HepG2 (cell line): ENCODE measurements around the gene CCDC30. TPM values are rescaled to one million over a fixed set of nuclear protein-coding genes. Genes with fewer than 3 reads are reported as not detected.
"Not testable (repeated sequence)": the region's sequence is repeated elsewhere in the genome, so short reads cannot be mapped to it uniquely, and the experiment has no call there.

Experiments
- ATAC-seq: fragments of 200-7000 bp; cut with Tn5 transposase; 3 replicates; pipeline ENCODE4 v1.9.1; 2020; ENCODE audit warnings: mild to moderate bottlenecking, moderate library complexity
- BruUV-seq: library from RNA; stranded (reverse); fragments of 400-500 nt; replicated peaks from 2 replicates; lab custom pipeline; 2021; lab: Mats Ljungman, UMichigan
- CTCF ChIA-PET: fragments of 300-600 bp; formaldehyde crosslinking; extraction: SDS; loops from one replicate; lab custom pipeline; 2021; ENCODE audit warnings: low total read pairs, inconsistent platforms, low intra/inter-chr PET ratio; lab: Yijun Ruan, JAX
- POLR2A ChIA-PET: fragments of 350-600 bp; sonication (Branson Sonifier 250); formaldehyde crosslinking; loops from one replicate; lab custom pipeline; 2020; ENCODE audit warnings: antibody characterized with exemption, inconsistent platforms; lab: Yijun Ruan, JAX
- DNase-seq: peaks from one replicate; pipeline ENCODE4 v3.0.0-alpha.2; 2015; ENCODE audit warnings: low spot score
- FAIRE-seq: peaks from 3 replicates; lab custom pipeline; 2011; peaks lifted over from hg19 to GRCh38; lab: Jason Lieb, UNC
- H2AFZ ChIP-seq: one replicate; pipeline ENCODE4 v1.6.1; 2011; ENCODE audit warnings: low read length, inconsistent platforms
- H3K27ac ChIP-seq: fragments of 300-600 bp; 3 replicates; pipeline ENCODE4 v1.8.0; 2011; ENCODE audit warnings: mixed run types, mild to moderate bottlenecking, mixed read lengths, low read length, inconsistent platforms; ENCODE audit not compliant: insufficient read depth; ENCODE audit errors: extremely low read length
- H3K27me3 ChIP-seq, 2 experiments: fragments of 200-600 bp in 1 of 2; 2 replicates in 1 of 2; 3 replicates in 1 of 2; pipeline versions ENCODE4 v1.6.0 to v1.8.0; 2011; ENCODE audit warnings: low read length in 2 of 2, mild to moderate bottlenecking in 2 of 2, moderate library complexity in 2 of 2, inconsistent platforms in 1 of 2; ENCODE audit not compliant: insufficient read depth in 2 of 2, control insufficient read depth in 1 of 2
- H3K36me3 ChIP-seq, 2 experiments: fragments of 200-600 bp in 1 of 2; replicated peaks in 1 of 2; 2 replicates in 1 of 2; 3 replicates in 1 of 2; pipeline versions ENCODE4 v1.5.1 to v1.8.0; 2011; ENCODE audit warnings: low read length in 2 of 2, inconsistent platforms in 1 of 2; ENCODE audit not compliant: insufficient read depth in 2 of 2, control insufficient read depth in 1 of 2
- H3K4me1 ChIP-seq: 2 replicates; pipeline ENCODE4 v1.5.1; 2012; ENCODE audit warnings: low read length, inconsistent platforms; ENCODE audit not compliant: insufficient read depth
- H3K4me2 ChIP-seq: 2 replicates; pipeline ENCODE4 v1.6.0; 2011; ENCODE audit warnings: low read depth, low read length, inconsistent platforms
- H3K4me3 ChIP-seq, 3 experiments: fragments of 200-600 bp in 1 of 3; sonication (generic), shearing (Covaris generic) in 1 of 3; replicated peaks in 1 of 3; 2 replicates each; pipeline ENCODE4 v1.5.1; 2011 to 2016; ENCODE audit warnings: low read length in 3 of 3, inconsistent platforms in 2 of 3, low read depth in 2 of 3, mild to moderate bottlenecking in 2 of 3, control low read depth in 1 of 3, mixed read lengths in 1 of 3; ENCODE audit not compliant: insufficient read depth in 1 of 3
- H3K79me2 ChIP-seq: one replicate; pipeline ENCODE4 v1.6.1; 2011; ENCODE audit warnings: low read length, inconsistent platforms; ENCODE audit not compliant: insufficient read depth
- H3K9ac ChIP-seq: 2 replicates; pipeline ENCODE4 v1.6.0; 2011; ENCODE audit warnings: mild to moderate bottlenecking, low read depth, low read length, inconsistent platforms; ENCODE audit not compliant: insufficient read depth
- H3K9me3 ChIP-seq: 2 replicates; pipeline ENCODE4 v1.5.1; 2012; ENCODE audit warnings: mild to moderate bottlenecking, low read length
- H4K20me1 ChIP-seq: 2 replicates; pipeline ENCODE4 v1.6.0; 2011; ENCODE audit warnings: inconsistent platforms, mild to moderate bottlenecking, low read length, moderate library complexity; ENCODE audit not compliant: insufficient read depth
- CTCF ChIP-seq: sonication (generic); formaldehyde crosslinking; IDR thresholded peaks from 2 replicates; pipeline ENCODE4 v1.5.0; 2020; ENCODE audit warnings: mild to moderate bottlenecking, missing genetic modification reagents, moderate library complexity
- MED1 ChIP-seq: sonication (generic); formaldehyde crosslinking; IDR thresholded peaks from 2 replicates; pipeline ENCODE4 v1.4.0; 2020; ENCODE audit warnings: missing genetic modification reagents
- PHF8 ChIP-seq: sonication (generic); formaldehyde crosslinking; IDR thresholded peaks from 2 replicates; pipeline ENCODE4 v1.5.0; 2020; ENCODE audit warnings: missing genetic modification reagents
- RAD21 ChIP-seq: fragments of 450-650 bp; formaldehyde crosslinking; IDR thresholded peaks from 2 replicates; pipeline ENCODE4 v1.5.0; 2020; ENCODE audit warnings: mild to moderate bottlenecking
- SALL1 ChIP-seq: sonication (generic); formaldehyde crosslinking; IDR thresholded peaks from 2 replicates; pipeline ENCODE4 v1.8.0; 2022; ENCODE audit warnings: mild to moderate bottlenecking, missing genetic modification reagents
- SMC3 ChIP-seq: IDR thresholded peaks from 2 replicates; pipeline ENCODE4 v1.6.1; 2011; ENCODE audit warnings: low read length, improper control_type of control experiment
- STAG1 ChIP-seq: sonication (generic); formaldehyde crosslinking; IDR thresholded peaks from 2 replicates; pipeline ENCODE4 v1.4.0; 2020; ENCODE audit warnings: missing genetic modification reagents
- ZNF761 ChIP-seq: sonication (generic); formaldehyde crosslinking; conservative IDR thresholded peaks from 2 replicates; pipeline ENCODE4 v1.4.0; 2020; ENCODE audit warnings: mild to moderate bottlenecking, missing genetic modification reagents
- WGBS: methylation state at CpG from one replicate; pipeline ENCODE4 v1.1.6; 2017; ENCODE audit warnings: low lambda C conversion rate; 5-methylcytosine and 5-hydroxymethylcytosine counted together
- in situ Hi-C: cut with HindIII; loops from 2 replicates; pipeline ENCODE4 v1.10.0; 2017; ENCODE audit warnings: low pct_unique_long_range_greater_than_20kb; ENCODE audit not compliant: extremely low pct_ligation_motif_present
- intact Hi-C: fragments of 100-400 bp; cut with micrococcal nuclease; formaldehyde crosslinking; loops from one replicate; pipeline ENCODE4 v1.10.0; 2022; ENCODE audit not compliant: unreplicated experiment
- polyA plus RNA-seq, 8 experiments: library from polyadenylated mRNA; depleted of rRNA in 3 of 8; stranded (reverse) in 7 of 8; unstranded in 1 of 8; fragments of >200 nt; fragmentation: Illumina TruSeq in 4 of 8; extraction: Trizol in 4 of 8; gene quantifications; 2 replicates each; pipeline versions ENCODE4 v1.2.1 to v1.2.3, GENCODE V29; 2011 to 2016; ENCODE audit warnings: low read depth in 4 of 8, missing spikeins in 1 of 8, mixed read lengths in 1 of 8; ENCODE audit not compliant: insufficient read depth in 1 of 8
- total RNA-seq, 5 experiments: library from RNA; depleted of rRNA; stranded (reverse); fragments of >200 nt; fragmentation: Illumina TruSeq; extraction: Trizol; gene quantifications; 2 replicates each; pipeline ENCODE4 v1.2.3, GENCODE V29; 2016; ENCODE audit warnings: low read depth in 1 of 5

The CCDC30 gene
- total and polyA plus RNA-seq, 2 of the 13 experiments (the other 11 are each of a cell fraction or from before 2014, with no cell fraction given): 0.25 to 0.77 TPM

- H4K20me1 ChIP-seq, H3K9me3 ChIP-seq, H3K27ac ChIP-seq, H3K79me2 ChIP-seq, in situ Hi-C loops, BruUV-seq, H3K27me3 ChIP-seq, H3K4me3 ChIP-seq, H2AFZ ChIP-seq, POLR2A ChIA-PET, H3K36me3 ChIP-seq, H3K4me1 ChIP-seq, H3K4me2 ChIP-seq, H3K9ac ChIP-seq: not testable (repeated sequence)
- FAIRE-seq (peak; percentile 49), DNase-seq (peak; percentile 44), ATAC-seq (peak; percentile 71)
- peak; percentile 73 for TF ChIP-seq STAG1 (CRISPR knock-in tag)
- peak; percentile 93 for TF ChIP-seq ZNF761 (CRISPR knock-in tag)
- peak; percentile 34; the same call in 1 of the 2 replicates for TF ChIP-seq SMC3
- 0 out of 2 replicates have a peak, but pooled peaks have one; percentile 27 for TF ChIP-seq RAD21 (CRISPR knock-in tag)
- peak; percentile 76 for TF ChIP-seq CTCF (CRISPR knock-in tag)
- 8% methylated on average over 6 of the region's 6 CpGs for WGBS
- intact Hi-C loops: loop anchor here (5.0 kb wide), 1 partner anchor 236 kb away; no protein-coding TSS in a partner anchor
- CTCF ChIA-PET: interaction anchor here (0.7 kb wide), 1 partner anchor 235 kb away, joined by 3 read pairs; no protein-coding TSS in a partner anchor
Observed at GRCh38 chr1:42511581-42512155, 48.6 kb downstream of the CCDC30 start.

- H3K4me2 ChIP-seq: no peak overlapping the region
- in situ Hi-C loops: no loop called here
- H3K9me3 ChIP-seq: peaks cover 18% of the 10 kb centered on the region
- no peaks in the 10 kb centered on the region for H3K27me3 ChIP-seq
- H4K20me1 ChIP-seq: no peaks in the 10 kb centered on the region
- POLR2A ChIA-PET: no interaction called here
- TF ChIP-seq MED1 (CRISPR knock-in tag) (no peak), PHF8 (no peak), SALL1 (CRISPR knock-in tag) (no peak)
- TF ChIP-seq, all 625 proteins: peak for 0
- WGBS: 6% methylated on average over 1 of the region's 1 CpG
- no peaks in the 10 kb centered on the region for H3K4me1 ChIP-seq
- intact Hi-C loops: no loop called here
- no peak for DNase-seq
- BruUV-seq: no TSS peak
- no peak overlapping the region for H3K4me3 ChIP-seq
- H3K9ac ChIP-seq: no peak overlapping the region
- no peaks in the 10 kb centered on the region for H3K36me3 ChIP-seq
- CTCF ChIA-PET: no interaction called here
- FAIRE-seq: no peak
- no peak overlapping the region for H3K27ac ChIP-seq
- ATAC-seq: no peak
- H3K79me2 ChIP-seq: no peaks in the 10 kb centered on the region
- no peak overlapping the region for H2AFZ ChIP-seq
Observed at GRCh38 chr1:42518908-42519307, 55.8 kb downstream of the CCDC30 start.
